ENCODE measurements around the gene DDX55. TPM values are rescaled to one million over a fixed set of nuclear protein-coding genes. Genes with fewer than 3 reads are reported as not detected.

The DDX55 gene
- total and polyA plus RNA-seq, 2 of the 13 experiments (the other 11 are each of a cell fraction or from before 2014, with no cell fraction given), result 22.2 to 37.0 TPM

DNA sequence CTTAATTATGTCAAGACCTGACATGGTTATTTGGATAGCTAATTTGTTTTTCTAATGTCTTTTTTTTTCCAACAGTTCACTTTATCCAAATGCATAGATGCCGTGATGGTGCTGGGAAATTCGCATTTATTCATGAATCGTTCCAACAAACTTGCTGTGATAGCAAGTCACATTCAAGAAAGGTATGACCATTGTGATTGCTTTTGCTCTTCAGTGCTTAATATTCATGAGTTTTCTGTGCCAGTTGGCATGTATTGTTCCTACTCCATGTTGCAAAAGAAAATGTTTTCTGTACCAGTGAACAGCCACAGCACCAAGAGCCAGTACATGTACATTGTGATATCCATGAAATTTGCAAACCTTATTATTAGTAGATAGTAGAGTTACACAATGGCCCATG is 43.5 kb downstream of the DDX55 start (continued):
- TF ChIP-seq, protein P1, sequence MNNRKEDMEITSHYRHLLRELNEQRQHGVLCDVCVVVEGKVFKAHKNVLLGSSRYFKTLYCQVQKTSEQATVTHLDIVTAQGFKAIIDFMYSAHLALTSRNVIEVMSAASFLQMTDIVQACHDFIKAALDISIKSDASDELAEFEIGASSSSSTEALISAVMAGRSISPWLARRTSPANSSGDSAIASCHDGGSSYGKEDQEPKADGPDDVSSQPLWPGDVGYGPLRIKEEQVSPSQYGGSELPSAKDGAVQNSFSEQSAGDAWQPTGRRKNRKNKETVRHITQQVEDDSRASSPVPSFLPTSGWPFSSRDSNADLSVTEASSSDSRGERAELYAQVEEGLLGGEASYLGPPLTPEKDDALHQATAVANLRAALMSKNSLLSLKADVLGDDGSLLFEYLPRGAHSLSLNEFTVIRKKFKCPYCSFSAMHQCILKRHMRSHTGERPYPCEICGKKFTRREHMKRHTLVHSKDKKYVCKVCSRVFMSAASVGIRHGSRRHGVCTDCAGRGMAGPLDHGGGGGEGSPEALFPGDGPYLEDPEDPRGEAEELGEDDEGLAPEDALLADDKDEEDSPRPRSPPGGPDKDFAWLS (CRISPR knock-in tag; IDR thresholded peaks at IDR 0.05; ENCODE audit: borderline replicate concordance), result no peak

- Histone ChIP-seq H3K9me3 (ENCODE audit: low read length) (no peaks in the 10 kb centered on the region), H4K20me1 (ENCODE audit: insufficient read depth, low read length) (no peaks in the 10 kb centered on the region), H3K27ac (ENCODE audit: extremely low read length, insufficient read depth, low read length) (no peak overlapping the region), H3K27me3 (ENCODE audit: control insufficient read depth in 1 of 2, insufficient read depth in 2 of 2, low read length in 2 of 2) (no peaks in the 10 kb centered on the region), H3K4me1 (ENCODE audit: insufficient read depth, low read length) (no peaks in the 10 kb centered on the region), H3K79me2 (ENCODE audit: insufficient read depth, low read length) (no peaks in the 10 kb centered on the region), H3K4me2 (ENCODE audit: low read depth, low read length) (no peak overlapping the region), H3K36me3 (replicated peaks in 1 of 2; ENCODE audit: control insufficient read depth in 1 of 2, insufficient read depth in 2 of 2, low read length in 2 of 2) (peaks cover 16 to 59% of the 10 kb centered on the region in 2 experiments), H3K9ac (ENCODE audit: insufficient read depth, low read depth, low read length) (no peak overlapping the region), H2AFZ (ENCODE audit: low read length) (no peak overlapping the region), H3K4me3 (replicated peaks in 1 of 3; ENCODE audit: insufficient read depth in 1 of 3, low read depth in 2 of 3, low read length in 3 of 3) (no peak overlapping the region)
- ATAC-seq (no peak), DNase-seq (ENCODE audit: low spot score) (no peak), FAIRE-seq (no peak)
- intact Hi-C loops (cut with micrococcal nuclease; ENCODE audit: unreplicated experiment) (no loop called here), in situ Hi-C loops (cut with HindIII; ENCODE audit: extremely low pct_ligation_motif_present, low pct_unique_long_range_greater_than_20kb) (no loop called here)
- no peak for TF ChIP-seq JUNB (CRISPR knock-in tag; IDR thresholded peaks at IDR 0.05; ENCODE audit: borderline replicate concordance)
- TF ChIP-seq, protein P2, sequence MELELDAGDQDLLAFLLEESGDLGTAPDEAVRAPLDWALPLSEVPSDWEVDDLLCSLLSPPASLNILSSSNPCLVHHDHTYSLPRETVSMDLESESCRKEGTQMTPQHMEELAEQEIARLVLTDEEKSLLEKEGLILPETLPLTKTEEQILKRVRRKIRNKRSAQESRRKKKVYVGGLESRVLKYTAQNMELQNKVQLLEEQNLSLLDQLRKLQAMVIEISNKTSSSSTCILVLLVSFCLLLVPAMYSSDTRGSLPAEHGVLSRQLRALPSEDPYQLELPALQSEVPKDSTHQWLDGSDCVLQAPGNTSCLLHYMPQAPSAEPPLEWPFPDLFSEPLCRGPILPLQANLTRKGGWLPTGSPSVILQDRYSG (CRISPR knock-in tag; IDR thresholded peaks at IDR 0.05), result no peak
- TF ChIP-seq NONO (IDR thresholded peaks at IDR 0.05), result no peak
- TF ChIP-seq NONO (CRISPR knock-in tag; conservative IDR thresholded peaks at IDR 0.05), result no peak
- TF ChIP-seq ZNF562 (CRISPR knock-in tag; IDR thresholded peaks at IDR 0.05; ENCODE audit: borderline replicate concordance), result no peak
- TF ChIP-seq ARID4A (CRISPR knock-in tag; IDR thresholded peaks at IDR 0.05; ENCODE audit: borderline replicate concordance), result no peak
- TF ChIP-seq ZNF616 (CRISPR knock-in tag; IDR thresholded peaks at IDR 0.05; ENCODE audit: low read depth), result no peak
- no peak for TF ChIP-seq GFI1 (CRISPR knock-in tag; IDR thresholded peaks at IDR 0.05; ENCODE audit: borderline replicate concordance)
- TF ChIP-seq ZNF260 (CRISPR knock-in tag; IDR thresholded peaks at IDR 0.05; ENCODE audit: borderline replicate concordance, low read depth), result no peak
- WGBS (ENCODE audit: low lambda C conversion rate), result 94% methylated on average over 5 of the region's 5 CpGs
- BruUV-seq (replicated peaks), result no TSS peak
- ChIA-PET POLR2A (no interaction called here), CTCF (ENCODE audit: low intra/inter-chr PET ratio, low total read pairs) (no interaction called here)
Measured at GRCh38 chr12:123645878-123646277, 44.0 kb downstream of the DDX55 start.

All from HepG2 (cell line).